Progenitor cell of endocrine pancreas (in vitro differentiated cells): Measurements from ENCODE around the gene ABCA1. TPM values are rescaled to one million over a fixed set of nuclear protein-coding genes. Genes with fewer than 3 reads are reported as not detected.

Experiments used
- DNase-seq: peaks from one replicate; pipeline ENCODE4 v3.0.0; 2021; ENCODE audit warnings: low spot score; ENCODE audit not compliant: unreplicated experiment
- H3K27ac Mint-ChIP-seq: 2 replicates; pipeline ENCODE4 v1.8.0; 2021; ENCODE audit warnings: mild to moderate bottlenecking, moderate library complexity, mixed read lengths
- H3K27me3 Mint-ChIP-seq: 2 replicates; pipeline ENCODE4 v1.8.0; 2021; ENCODE audit warnings: mixed read lengths
- H3K36me3 Mint-ChIP-seq: 2 replicates; pipeline ENCODE4 v1.8.0; 2022; ENCODE audit warnings: mixed read lengths; ENCODE audit not compliant: insufficient read depth
- H3K4me1 Mint-ChIP-seq: 2 replicates; pipeline ENCODE4 v1.8.0; 2021; ENCODE audit warnings: low read depth, mixed read lengths
- H3K4me3 Mint-ChIP-seq: 2 replicates; pipeline ENCODE4 v1.8.0; 2021; ENCODE audit warnings: low read depth, mild to moderate bottlenecking, moderate library complexity, mixed read lengths
- H3K9me3 Mint-ChIP-seq: 2 replicates; pipeline ENCODE4 v1.8.0; 2021; ENCODE audit warnings: low read depth, mixed read lengths
- total RNA-seq: library from RNA; stranded (reverse); gene quantifications from 2 replicates; pipeline ENCODE4 v1.2.1, GENCODE V29; 2021
- TF ChIP-seq, protein P1 (sequence below): fragments of 200-600 bp; sonication (generic); IDR thresholded peaks from one replicate; pipeline ENCODE4 v1.5.0; 2021; ENCODE audit warnings: antibody characterized with exemption, mild to moderate bottlenecking; ENCODE audit not compliant: unreplicated experiment

Gene ABCA1
- total RNA-seq, 1 donor from 2014 or later = 41.1 TPM

DNA sequence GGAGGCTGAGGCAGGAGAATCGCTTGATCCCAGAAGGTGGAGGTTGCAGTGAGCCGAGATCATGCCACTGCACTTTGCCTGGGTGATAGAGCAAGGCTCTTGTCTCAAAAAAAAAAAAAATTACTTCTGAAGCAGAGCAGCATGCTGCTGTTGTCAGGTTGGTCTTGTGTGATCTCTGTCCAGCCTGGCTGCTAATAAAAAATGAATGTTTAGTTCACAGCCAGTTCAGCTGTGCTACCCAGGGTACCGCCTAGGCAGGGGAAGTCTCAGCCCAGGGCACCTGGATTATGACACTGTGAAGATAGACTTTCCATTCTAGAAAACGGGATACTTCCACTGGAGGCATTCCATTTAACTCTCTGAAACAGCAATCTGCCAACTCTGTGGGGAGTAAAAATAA lies 23.5 kb upstream of the ABCA1 start:
- no peaks in the 10 kb centered on the region for H3K36me3 Mint-ChIP-seq
- no peaks in the 10 kb centered on the region for H3K9me3 Mint-ChIP-seq
- no peaks in the 10 kb centered on the region for H3K27me3 Mint-ChIP-seq
- no peak for DNase-seq
- H3K4me1 Mint-ChIP-seq = peaks cover 7% of the 10 kb centered on the region
- H3K4me3 Mint-ChIP-seq = no peak overlapping the region
- H3K27ac Mint-ChIP-seq = no peak overlapping the region
- TF ChIP-seq, protein P1, sequence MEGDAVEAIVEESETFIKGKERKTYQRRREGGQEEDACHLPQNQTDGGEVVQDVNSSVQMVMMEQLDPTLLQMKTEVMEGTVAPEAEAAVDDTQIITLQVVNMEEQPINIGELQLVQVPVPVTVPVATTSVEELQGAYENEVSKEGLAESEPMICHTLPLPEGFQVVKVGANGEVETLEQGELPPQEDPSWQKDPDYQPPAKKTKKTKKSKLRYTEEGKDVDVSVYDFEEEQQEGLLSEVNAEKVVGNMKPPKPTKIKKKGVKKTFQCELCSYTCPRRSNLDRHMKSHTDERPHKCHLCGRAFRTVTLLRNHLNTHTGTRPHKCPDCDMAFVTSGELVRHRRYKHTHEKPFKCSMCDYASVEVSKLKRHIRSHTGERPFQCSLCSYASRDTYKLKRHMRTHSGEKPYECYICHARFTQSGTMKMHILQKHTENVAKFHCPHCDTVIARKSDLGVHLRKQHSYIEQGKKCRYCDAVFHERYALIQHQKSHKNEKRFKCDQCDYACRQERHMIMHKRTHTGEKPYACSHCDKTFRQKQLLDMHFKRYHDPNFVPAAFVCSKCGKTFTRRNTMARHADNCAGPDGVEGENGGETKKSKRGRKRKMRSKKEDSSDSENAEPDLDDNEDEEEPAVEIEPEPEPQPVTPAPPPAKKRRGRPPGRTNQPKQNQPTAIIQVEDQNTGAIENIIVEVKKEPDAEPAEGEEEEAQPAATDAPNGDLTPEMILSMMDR = no peak

DNA sequence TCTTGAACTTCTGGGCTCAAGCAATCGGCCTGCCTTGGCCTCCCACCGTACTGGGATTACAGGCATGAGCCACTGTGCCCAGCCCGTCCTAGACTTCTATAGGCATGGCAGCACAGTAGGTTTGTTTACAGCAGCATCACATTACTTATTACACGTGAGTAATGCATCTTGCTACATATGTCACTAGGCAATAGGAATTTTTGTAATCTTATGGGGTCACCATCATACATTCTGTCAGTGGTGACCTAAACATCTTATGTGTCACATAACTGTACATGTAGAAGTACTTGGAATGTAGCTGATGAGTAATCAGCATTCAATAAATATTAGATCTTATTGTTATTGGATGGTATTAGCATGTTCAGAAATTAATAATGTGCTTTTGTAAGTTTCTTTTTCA lies 22.9 kb upstream of the ABCA1 start:
- H3K4me3 Mint-ChIP-seq = no peak overlapping the region
- H3K36me3 Mint-ChIP-seq = no peaks in the 10 kb centered on the region
- peaks cover 7% of the 10 kb centered on the region for H3K4me1 Mint-ChIP-seq
- H3K9me3 Mint-ChIP-seq = no peaks in the 10 kb centered on the region
- no peaks in the 10 kb centered on the region for H3K27me3 Mint-ChIP-seq
- DNase-seq = no peak
- TF ChIP-seq, protein P1 = no peak
- peak overlapping the region; percentile 80 for H3K27ac Mint-ChIP-seq

DNA sequence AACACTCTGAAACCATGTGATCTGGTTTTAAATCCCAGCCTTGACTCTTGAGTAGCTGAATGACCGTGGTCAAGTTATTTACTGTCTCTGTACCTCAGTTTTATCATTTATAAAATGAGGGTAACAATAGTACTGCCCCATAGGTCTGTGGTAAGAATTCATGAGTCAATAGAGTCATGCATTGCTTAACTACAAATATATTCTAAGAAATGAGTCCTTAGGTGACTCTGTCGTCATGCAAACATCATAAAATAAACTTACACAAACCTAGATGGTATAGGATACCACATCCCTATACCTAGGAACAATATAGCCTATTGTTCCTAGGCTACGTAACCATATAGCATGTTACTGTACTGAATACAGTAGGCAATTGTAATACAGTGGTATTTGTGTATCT lies 20.3 kb upstream of the ABCA1 start:
- DNase-seq = no peak
- Mint-ChIP-seq H3K27me3 (no peaks in the 10 kb centered on the region), H3K9me3 (no peaks in the 10 kb centered on the region), H3K4me3 (no peak overlapping the region), H3K36me3 (no peaks in the 10 kb centered on the region), H3K27ac (no peak overlapping the region), H3K4me1 (peaks cover 7% of the 10 kb centered on the region)
- TF ChIP-seq, protein P1 = no peak

DNA sequence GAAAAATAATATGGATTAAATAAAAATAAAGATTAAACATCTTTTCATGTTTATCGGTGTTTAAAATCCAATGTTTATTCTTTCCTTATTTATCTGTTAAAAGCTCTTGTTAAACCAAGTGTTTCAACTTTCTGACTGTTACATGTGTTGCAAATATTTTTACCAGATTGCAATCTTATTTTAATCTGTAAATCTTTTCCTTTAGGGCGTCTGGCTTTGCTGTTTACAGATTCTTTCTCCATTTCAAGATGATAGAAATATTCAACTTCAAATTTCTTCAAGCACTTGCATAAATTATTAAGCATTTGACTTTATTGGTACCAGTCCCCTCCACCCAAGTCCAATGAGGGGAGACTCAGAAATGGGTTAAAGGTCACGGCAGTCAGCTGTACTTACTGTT lies 16.9 kb upstream of the ABCA1 start:
- no peaks in the 10 kb centered on the region for H3K4me1 Mint-ChIP-seq
- H3K9me3 Mint-ChIP-seq = no peaks in the 10 kb centered on the region
- no peak overlapping the region for H3K4me3 Mint-ChIP-seq
- no peak overlapping the region for H3K27ac Mint-ChIP-seq
- TF ChIP-seq, protein P1 = no peak
- no peak for DNase-seq
- H3K36me3 Mint-ChIP-seq = no peaks in the 10 kb centered on the region
- H3K27me3 Mint-ChIP-seq = no peaks in the 10 kb centered on the region

DNA sequence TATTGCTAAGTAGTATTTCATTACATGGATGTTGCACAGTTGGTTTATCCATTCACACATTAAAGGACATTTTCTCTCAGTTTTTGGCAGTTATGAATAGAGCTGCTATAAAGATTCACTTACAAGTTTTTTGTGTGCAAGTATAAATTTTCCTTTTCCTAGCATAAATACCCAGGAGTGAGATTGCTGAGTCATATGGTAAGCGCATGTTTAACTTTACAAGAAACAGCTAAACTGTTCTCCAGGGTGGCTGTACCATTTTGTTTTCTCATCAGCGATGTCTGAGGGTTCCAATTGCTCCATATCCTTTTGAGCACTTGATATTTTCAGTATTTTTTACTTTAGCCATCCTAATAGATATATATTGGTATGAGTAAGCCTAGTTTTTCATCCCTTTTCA lies 16.4 kb upstream of the ABCA1 start:
- Mint-ChIP-seq H3K36me3 (no peaks in the 10 kb centered on the region), H3K27ac (no peak overlapping the region), H3K9me3 (no peaks in the 10 kb centered on the region), H3K4me3 (no peak overlapping the region), H3K27me3 (no peaks in the 10 kb centered on the region), H3K4me1 (no peaks in the 10 kb centered on the region)
- DNase-seq = no peak
- TF ChIP-seq, protein P1 = no peak
